AG04449 (cell line): ENCODE measurements around the gene TSPO.

Source experiments
- CTCF ChIA-PET: fragments of 350-600 bp; formaldehyde crosslinking; extraction: SDS; loops from one replicate; lab custom pipeline; 2021; ENCODE audit warnings: antibody characterized with exemption; lab: Yijun Ruan, JAX
- POLR2A ChIA-PET: fragments of 400-600, 350-600 bp; formaldehyde crosslinking; extraction: SDS; loops from one replicate; lab custom pipeline; 2020; ENCODE audit warnings: antibody characterized with exemption, inconsistent platforms; lab: Yijun Ruan, JAX
- DNase-seq: peaks from one replicate; pipeline ENCODE4 v3.0.0-alpha.2; 2010; ENCODE audit warnings: low read depth, low spot score
- H3K4me3 ChIP-seq: 2 replicates; pipeline ENCODE4 v1.5.1; 2011; ENCODE audit warnings: low read depth, mild to moderate bottlenecking, control low read depth, low read length
- CTCF ChIP-seq: IDR thresholded peaks from one replicate; pipeline ENCODE4 v1.5.1; 2011; ENCODE audit warnings: mild to moderate bottlenecking, moderate library complexity, low read length, control low read depth, inconsistent platforms; ENCODE audit not compliant: insufficient read depth; ENCODE audit errors: missing control alignments

The TSPO gene

GRCh38 chr22:43171607-43172006 lies 20.2 kb downstream of the TSPO start:
- no peak overlapping the region for H3K4me3 ChIP-seq
- CTCF ChIA-PET = interaction anchor here (1.0 to 1.5 kb wide), 2 partner anchors 16 kb away, joined by 3 read pairs; no protein-coding TSS in a partner anchor
- DNase-seq = no peak
- TF ChIP-seq CTCF = no peak
- POLR2A ChIA-PET = interaction anchor here (0.6 kb wide), 1 partner anchor 393 kb away, joined by 3 read pairs; no protein-coding TSS in a partner anchor

GRCh38 chr22:43172191-43172590 lies 20.8 kb downstream of the TSPO start:
- CTCF ChIA-PET = interaction anchor here (1.5 kb wide), 1 partner anchor 16 kb away, joined by 3 read pairs; no protein-coding TSS in a partner anchor
- POLR2A ChIA-PET = no interaction called here
- TF ChIP-seq CTCF = no peak
- DNase-seq = no peak
- no peak overlapping the region for H3K4me3 ChIP-seq

- DNase-seq = no peak
- H3K4me3 ChIP-seq = no peak overlapping the region
- ChIA-PET CTCF (interaction anchor here (0.7 kb wide), 1 partner anchor 14 kb away, joined by 3 read pairs; no protein-coding TSS in a partner anchor), POLR2A (no interaction called here)
- TF ChIP-seq CTCF = no peak
Observed at GRCh38 chr22:43173566-43173965, 22.2 kb downstream of the TSPO start.

- no peak for DNase-seq
- ChIA-PET CTCF (interaction anchor here (0.7 kb wide), 1 partner anchor 13 kb away, joined by 3 read pairs; no protein-coding TSS in a partner anchor), POLR2A (no interaction called here)
- no peak overlapping the region for H3K4me3 ChIP-seq
- TF ChIP-seq CTCF = no peak
Observed at GRCh38 chr22:43173976-43174720, 22.8 kb downstream of the TSPO start.

GRCh38 chr22:43174941-43175531 lies 23.7 kb downstream of the TSPO start:
- H3K4me3 ChIP-seq = no peak overlapping the region
- no peak for TF ChIP-seq CTCF
- DNase-seq = no peak
- ChIA-PET POLR2A (no interaction called here), CTCF (no interaction called here)

GRCh38 chr22:43176090-43176489 lies 24.7 kb downstream of the TSPO start:
- POLR2A ChIA-PET = interaction anchor here (0.7 kb wide), 1 partner anchor 9 kb away, joined by 5 read pairs; no protein-coding TSS in a partner anchor
- no peak overlapping the region for H3K4me3 ChIP-seq
- no peak for DNase-seq
- TF ChIP-seq CTCF = no peak
- CTCF ChIA-PET = no interaction called here
